ENCODE measurements around the gene NID2.

DNA sequence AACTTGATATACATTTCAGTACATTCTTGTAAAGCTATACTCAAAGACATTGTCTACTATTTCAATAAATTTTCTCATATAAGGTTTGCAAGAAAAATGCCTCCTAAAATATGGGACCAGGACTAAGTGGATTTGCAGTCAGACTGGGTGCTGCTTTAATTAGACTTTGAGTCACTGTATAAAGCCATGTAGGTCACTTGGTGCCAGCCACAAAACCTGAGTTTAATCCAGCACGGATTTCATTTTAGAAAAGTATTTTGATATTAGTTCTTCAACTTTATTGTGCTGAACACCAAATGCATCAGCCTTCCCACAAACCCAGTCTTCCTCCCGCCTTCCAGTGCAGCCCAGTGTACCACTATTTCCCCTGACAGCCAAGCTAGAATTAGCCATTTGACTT is 9.9 kb upstream of the NID2 start:
- TF ChIP-seq ZNF274 (IDR thresholded peaks at IDR 0.05; ENCODE audit: low read depth, low read length), result no peak
- TF ChIP-seq YY1 (IDR thresholded peaks at IDR 0.05; ENCODE audit: insufficient read depth, insufficient read length), result no peak
- TF ChIP-seq SUZ12 (IDR thresholded peaks at IDR 0.05; ENCODE audit: extremely low read depth, insufficient read depth, insufficient read length), result no peak
